Measurements from ENCODE around the gene UNC50.

The UNC50 gene

DNA sequence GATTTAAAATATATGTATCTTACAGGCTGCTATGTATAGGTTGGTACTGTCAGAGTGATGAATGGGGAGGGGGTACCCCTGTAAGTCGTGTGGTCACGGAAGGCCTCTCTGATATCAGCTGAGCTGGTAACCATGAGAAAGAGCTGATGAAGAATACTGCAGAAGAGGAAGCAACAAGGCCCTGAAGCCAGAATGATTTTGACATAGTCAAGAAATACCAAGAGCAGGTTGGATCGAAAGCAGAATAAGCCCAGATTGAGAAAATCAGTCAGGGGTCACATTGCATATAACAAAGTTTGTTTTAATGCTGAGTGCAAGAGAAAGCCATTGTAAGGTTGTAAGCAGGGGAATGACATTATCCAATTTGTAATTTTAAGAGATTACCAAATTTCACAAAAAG lies 57.3 kb downstream of the UNC50 start:
- no peak for DNase-seq (ENCODE audit: low spot score)
